MM.1S (cell line): ENCODE results near the gene CEACAM19.
A peak's percentile ranks its signal among the peaks of the same experiment; 100 is the strongest.

ENCODE experiments used
- DNase-seq: peaks from one replicate; pipeline ENCODE4 v3.0.0-alpha.2; 2015
- H2AFZ ChIP-seq: fragments of 300-600 bp; sonication (generic); 2 replicates; pipeline ENCODE4 v1.6.0; 2016; ENCODE audit warnings: antibody characterized with exemption, low read length
- H3F3A ChIP-seq: fragments of 300-600 bp; sonication (generic); 2 replicates; pipeline ENCODE4 v1.6.1; 2016; ENCODE audit warnings: mild to moderate bottlenecking, antibody characterized with exemption, low read length, moderate library complexity, mixed read lengths; ENCODE audit not compliant: insufficient read depth
- H3K27ac ChIP-seq: fragments of 300-600 bp; sonication (generic); 2 replicates; pipeline ENCODE4 v1.5.1; 2016; ENCODE audit warnings: mild to moderate bottlenecking, low read length
- H3K27me3 ChIP-seq: fragments of 300-600 bp; sonication (generic); replicated peaks from 2 replicates; pipeline ENCODE4 v1.6.0; 2016; ENCODE audit warnings: low read length; ENCODE audit not compliant: insufficient read depth
- H3K36me3 ChIP-seq: fragments of 300-600 bp; sonication (generic); replicated peaks from 2 replicates; pipeline ENCODE4 v1.6.1; 2016; ENCODE audit warnings: mild to moderate bottlenecking, low read length, mixed read lengths; ENCODE audit not compliant: insufficient read depth
- H3K4me1 ChIP-seq: fragments of 300-600 bp; sonication (generic); 2 replicates; pipeline ENCODE4 v1.6.1; 2016; ENCODE audit warnings: low read length, mixed read lengths
- H3K4me2 ChIP-seq: fragments of 300-600 bp; sonication (generic); 2 replicates; pipeline ENCODE4 v1.6.0; 2016; ENCODE audit warnings: low read depth, low read length
- H3K4me3 ChIP-seq: fragments of 300-600 bp; sonication (generic); 2 replicates; pipeline ENCODE4 v1.5.1; 2016; ENCODE audit warnings: low read length, mixed read lengths
- H3K79me2 ChIP-seq: fragments of 300-600 bp; sonication (generic); 2 replicates; pipeline ENCODE4 v1.6.1; 2016; ENCODE audit warnings: mixed run types, low read length, mixed read lengths
- H3K9ac ChIP-seq: fragments of 300-600 bp; sonication (generic); 2 replicates; pipeline ENCODE4 v1.6.1; 2016; ENCODE audit warnings: low read length, mixed read lengths
- H3K9me2 ChIP-seq: fragments of 300-600 bp; sonication (generic); replicated peaks from 2 replicates; pipeline ENCODE4 v1.6.1; 2016; ENCODE audit warnings: mild to moderate bottlenecking, low read length, mixed read lengths; ENCODE audit not compliant: insufficient read depth
- H3K9me3 ChIP-seq: fragments of 300-600 bp; sonication (generic); replicated peaks from 2 replicates; pipeline ENCODE4 v1.6.1; 2016; ENCODE audit warnings: mild to moderate bottlenecking, low read length, mixed read lengths; ENCODE audit not compliant: insufficient read depth
- H4K20me1 ChIP-seq: fragments of 300-600 bp; sonication (generic); 2 replicates; pipeline ENCODE4 v1.6.1; 2016; ENCODE audit warnings: mild to moderate bottlenecking, low read length, moderate library complexity, mixed read lengths; ENCODE audit not compliant: insufficient read depth
- CTCF ChIP-seq: fragments of 300-600 bp; sonication (generic); IDR thresholded peaks from 2 replicates; pipeline ENCODE4 v1.5.1; 2016; ENCODE audit warnings: antibody characterized with exemption, low read length, mixed read lengths
- EZH2 ChIP-seq: fragments of 300-600 bp; sonication (generic); optimal IDR thresholded peaks from 2 replicates; pipeline ENCODE3; 2017; ENCODE audit warnings: low read depth, mild to moderate bottlenecking, antibody characterized with exemption, low read length, mixed read lengths
- EZH2phosphoT487 ChIP-seq: fragments of 300-600 bp; sonication (generic); IDR thresholded peaks from 2 replicates; pipeline ENCODE4 v1.6.1; 2018; ENCODE audit warnings: antibody characterized with exemption, low read length

The CEACAM19 gene

GRCh38 chr19:44712864-44713515, 41.7 kb downstream of the CEACAM19 start:
- DNase-seq = peak; percentile 50
- peak overlapping the region; percentile 66 for H2AFZ ChIP-seq
- H3K4me3 ChIP-seq = no peak overlapping the region
- no peaks in the 10 kb centered on the region for H3K9me3 ChIP-seq
- TF ChIP-seq EZH2 (no peak), EZH2phosphoT487 (no peak), CTCF (no peak)
- H3K9me2 ChIP-seq = no peaks in the 10 kb centered on the region
- no peak overlapping the region for H3K9ac ChIP-seq
- H4K20me1 ChIP-seq = no peaks in the 10 kb centered on the region
- peaks cover 4% of the 10 kb centered on the region; the same call in 1 of the 2 replicates for H3F3A ChIP-seq
- no peaks in the 10 kb centered on the region for H3K79me2 ChIP-seq
- peak overlapping the region; percentile 45 for H3K4me2 ChIP-seq
- peaks cover 8% of the 10 kb centered on the region; the same call in 1 of the 2 replicates for H3K4me1 ChIP-seq
- no peaks in the 10 kb centered on the region for H3K27me3 ChIP-seq
- peak overlapping the region; percentile 41; the same call in 1 of the 2 replicates for H3K27ac ChIP-seq
- H3K36me3 ChIP-seq = no peaks in the 10 kb centered on the region

GRCh38 chr19:44714597-44715169, 43.4 kb downstream of the CEACAM19 start:
- TF ChIP-seq CTCF (no peak), EZH2 (no peak), EZH2phosphoT487 (no peak)
- H3K4me1 ChIP-seq = peaks cover 8% of the 10 kb centered on the region; the same call in 1 of the 2 replicates
- H3K36me3 ChIP-seq = no peaks in the 10 kb centered on the region
- no peak overlapping the region for H2AFZ ChIP-seq
- H3K9me2 ChIP-seq = no peaks in the 10 kb centered on the region
- H3K79me2 ChIP-seq = no peaks in the 10 kb centered on the region
- no peak overlapping the region for H3K4me2 ChIP-seq
- peaks cover 4% of the 10 kb centered on the region; the same call in 1 of the 2 replicates for H3F3A ChIP-seq
- H3K9ac ChIP-seq = no peak overlapping the region
- no peaks in the 10 kb centered on the region for H4K20me1 ChIP-seq
- no peak overlapping the region for H3K4me3 ChIP-seq
- DNase-seq = no peak
- no peaks in the 10 kb centered on the region for H3K27me3 ChIP-seq
- H3K9me3 ChIP-seq = no peaks in the 10 kb centered on the region
- no peak overlapping the region for H3K27ac ChIP-seq

- Histone ChIP-seq H3F3A (peaks cover 21% of the 10 kb centered on the region), H3K27me3 (no peaks in the 10 kb centered on the region), H3K4me1 (peaks cover 28% of the 10 kb centered on the region), H3K4me3 (no peak overlapping the region), H3K79me2 (no peaks in the 10 kb centered on the region), H2AFZ (no peak overlapping the region), H3K4me2 (no peak overlapping the region), H4K20me1 (no peaks in the 10 kb centered on the region), H3K9ac (no peak overlapping the region), H3K27ac (no peak overlapping the region), H3K9me3 (no peaks in the 10 kb centered on the region), H3K36me3 (no peaks in the 10 kb centered on the region), H3K9me2 (no peaks in the 10 kb centered on the region)
- no peak for TF ChIP-seq CTCF
- TF ChIP-seq EZH2phosphoT487 = no peak
- no peak for TF ChIP-seq EZH2
- DNase-seq = no peak
Observed at GRCh38 chr19:44717603-44718002, 46.3 kb downstream of the CEACAM19 start.
